H1 (cell line): ENCODE results near the gene ATF7. TPM values are rescaled to one million over a fixed set of nuclear protein-coding genes. Genes with fewer than 3 reads are reported as not detected.
A peak's percentile ranks its signal among the peaks of the same experiment; 100 is the strongest.

Source experiments
- CTCF ChIA-PET: fragments of 300-600 bp; sonication (Branson Sonifier 250); formaldehyde crosslinking; loops from one replicate; lab custom pipeline; 2021; ENCODE audit not compliant: partially characterized antibody; lab: Charles Lee
- POLR2A ChIA-PET: fragments of 300-600 bp; sonication (Branson Sonifier 250); formaldehyde crosslinking; loops from one replicate; lab custom pipeline; 2021; ENCODE audit warnings: inconsistent platforms; ENCODE audit not compliant: partially characterized antibody; lab: Charles Lee
- DNase-seq, 2 experiments: peaks; one replicate each; pipeline versions ENCODE4 v3.0.0 to v3.0.0-alpha.2; 2010 to 2022; ENCODE audit warnings: low spot score in 2 of 2, low read depth in 1 of 2, mixed read lengths in 1 of 2
- FAIRE-seq: peaks from 2 replicates; lab custom pipeline; 2011; peaks lifted over from hg19 to GRCh38; lab: Jason Lieb, UNC
- H2AFZ ChIP-seq: 2 replicates; pipeline ENCODE4 v1.8.1; 2012; ENCODE audit warnings: low read length, inconsistent platforms
- H2AK5ac ChIP-seq: 2 replicates; pipeline ENCODE4 v1.6.1; 2013; ENCODE audit warnings: low read depth, low read length
- H2BK120ac ChIP-seq: replicated peaks from 2 replicates; pipeline ENCODE3; 2013; ENCODE audit warnings: low read depth, low read length, inconsistent platforms
- H2BK12ac ChIP-seq: 2 replicates; pipeline ENCODE4 v1.6.1; 2013; ENCODE audit warnings: low read depth, low read length
- H2BK15ac ChIP-seq: 2 replicates; pipeline ENCODE4 v1.6.1; 2013; ENCODE audit warnings: low read length
- H2BK20ac ChIP-seq: 2 replicates; pipeline ENCODE4 v1.6.1; 2013; ENCODE audit warnings: low read length
- H2BK5ac ChIP-seq: 2 replicates; pipeline ENCODE4 v1.6.1; 2013; ENCODE audit warnings: low read depth, low read length
- H3K14ac ChIP-seq: 2 replicates; pipeline ENCODE4 v1.6.1; 2013; ENCODE audit warnings: inconsistent platforms; ENCODE audit not compliant: insufficient read length
- H3K18ac ChIP-seq: 2 replicates; pipeline ENCODE4 v1.6.1; 2013; ENCODE audit warnings: low read length; ENCODE audit errors: extremely low read depth
- H3K23ac ChIP-seq: 2 replicates; pipeline ENCODE4 v1.6.1; 2013; ENCODE audit warnings: inconsistent platforms; ENCODE audit not compliant: insufficient read length
- H3K23me2 ChIP-seq: 2 replicates; pipeline ENCODE4 v1.6.1; 2013; ENCODE audit warnings: low read depth, low read length
- H3K27ac ChIP-seq: 2 replicates; pipeline ENCODE4 v1.6.1; 2011; ENCODE audit warnings: low read depth, low read length, inconsistent platforms
- H3K27me3 ChIP-seq, 4 experiments: replicated peaks in 1 of 4; 1 replicate in 1 of 4; 2 replicates in 3 of 4; pipeline versions ENCODE4 v1.6.1 to v1.8.1; 2011 to 2013; ENCODE audit warnings: low read length in 3 of 4, mild to moderate bottlenecking in 3 of 4, inconsistent platforms in 2 of 4, mixed read lengths in 2 of 4, moderate library complexity in 1 of 4; ENCODE audit not compliant: control insufficient read depth in 3 of 4, insufficient read depth in 3 of 4; ENCODE audit errors: extremely low read depth in 1 of 4
- H3K36me3 ChIP-seq, 4 experiments: 2 replicates each; pipeline versions ENCODE4 v1.6.1 to v1.8.1; 2011 to 2013; ENCODE audit warnings: mild to moderate bottlenecking in 4 of 4, low read length in 3 of 4, moderate library complexity in 2 of 4, control low read depth in 1 of 4, inconsistent platforms in 1 of 4; ENCODE audit not compliant: insufficient read depth in 4 of 4, control insufficient read depth in 2 of 4
- H3K4ac ChIP-seq: replicated peaks from 2 replicates; pipeline ENCODE3; 2013; ENCODE audit warnings: low read length, low read depth, mixed read lengths, inconsistent platforms; ENCODE audit not compliant: insufficient read length
- H3K4me1 ChIP-seq, 4 experiments: replicated peaks in 1 of 4; 1 replicate in 1 of 4; 2 replicates in 3 of 4; pipeline versions ENCODE4 v1.6.1 to v1.8.1; 2011 to 2013; ENCODE audit warnings: low read length in 3 of 4, inconsistent platforms in 2 of 4, mixed read lengths in 1 of 4; ENCODE audit not compliant: insufficient read depth in 4 of 4, control insufficient read depth in 3 of 4
- H3K4me2 ChIP-seq, 2 experiments: 2 replicates each; pipeline versions ENCODE4 v1.6.1 to v1.8.1; 2011 to 2013; ENCODE audit warnings: low read depth in 2 of 2, low read length in 2 of 2, control low read depth in 1 of 2, inconsistent platforms in 1 of 2, mild to moderate bottlenecking in 1 of 2; ENCODE audit not compliant: insufficient read depth in 1 of 2
- H3K4me3 ChIP-seq, 4 experiments: fragments of 200-600, 300-600 bp in 1 of 4; sonication (generic), shearing (Covaris generic), sonication (Bioruptor Twin) in 1 of 4; 2 replicates each; pipeline versions ENCODE4 v1.5.1 to v1.8.1; 2011 to 2016; ENCODE audit warnings: low read length in 4 of 4, low read depth in 3 of 4, control low read depth in 2 of 4, inconsistent platforms in 2 of 4, mild to moderate bottlenecking in 2 of 4, mixed read lengths in 1 of 4, moderate library complexity in 1 of 4; ENCODE audit not compliant: insufficient read depth in 2 of 4; ENCODE audit errors: extremely low read depth in 1 of 4
- H3K56ac ChIP-seq: replicated peaks from 2 replicates; pipeline ENCODE3; 2013; ENCODE audit warnings: low read depth, mild to moderate bottlenecking, mixed read lengths, low read length, inconsistent platforms; ENCODE audit not compliant: insufficient read length
- H3K79me1 ChIP-seq: 2 replicates; pipeline ENCODE4 v1.6.1; 2013; ENCODE audit warnings: low read depth, low read length, control low read depth
- H3K79me2 ChIP-seq, 2 experiments: 2 replicates each; pipeline versions ENCODE4 v1.6.1 to v1.8.1; 2012 to 2013; ENCODE audit warnings: low read length in 2 of 2, mild to moderate bottlenecking in 2 of 2, inconsistent platforms in 1 of 2; ENCODE audit not compliant: insufficient read depth in 2 of 2, control insufficient read depth in 1 of 2
- H3K9ac ChIP-seq, 4 experiments: replicated peaks in 1 of 4; 1 replicate in 1 of 4; 2 replicates in 3 of 4; pipeline versions ENCODE4 v1.6.1 to v1.8.1; 2011 to 2013; ENCODE audit warnings: low read depth in 3 of 4, low read length in 3 of 4, control low read depth in 2 of 4, mild to moderate bottlenecking in 2 of 4, moderate library complexity in 2 of 4, inconsistent platforms in 1 of 4; ENCODE audit errors: extremely low read depth in 1 of 4
- H3K9me3 ChIP-seq, 2 experiments: 2 replicates each; pipeline versions ENCODE4 v1.6.1 to v1.8.1; 2012 to 2013; ENCODE audit warnings: mild to moderate bottlenecking in 2 of 2, moderate library complexity in 2 of 2, control low read depth in 1 of 2, inconsistent platforms in 1 of 2, low read depth in 1 of 2, low read length in 1 of 2, mixed read lengths in 1 of 2; ENCODE audit not compliant: insufficient read depth in 2 of 2
- H4K20me1 ChIP-seq, 2 experiments: replicated peaks in 1 of 2; 2 replicates each; pipeline versions ENCODE3 to v1.8.1; 2011 to 2013; ENCODE audit warnings: inconsistent platforms in 2 of 2, low read length in 2 of 2, mild to moderate bottlenecking in 1 of 2; ENCODE audit not compliant: insufficient read depth in 2 of 2, control insufficient read depth in 1 of 2
- H4K5ac ChIP-seq: 2 replicates; pipeline ENCODE4 v1.6.1; 2013; ENCODE audit warnings: low read length, low read depth, mixed read lengths, inconsistent platforms; ENCODE audit not compliant: insufficient read length
- H4K8ac ChIP-seq: 2 replicates; pipeline ENCODE4 v1.8.0; 2013; ENCODE audit warnings: mild to moderate bottlenecking, moderate library complexity, low read length, inconsistent platforms; ENCODE audit not compliant: insufficient read depth; ENCODE audit errors: extremely low read depth
- H4K91ac ChIP-seq: replicated peaks from 2 replicates; pipeline ENCODE3; 2013; ENCODE audit warnings: low read length, mixed read lengths, inconsistent platforms; ENCODE audit not compliant: insufficient read length
- CBX8 ChIP-seq: fragments of 300-800, 300-1000 bp; sonication (generic); IDR thresholded peaks from 2 replicates; pipeline ENCODE4 v1.7.1; 2016; ENCODE audit warnings: low read depth, low read length, borderline replicate concordance
- WGBS, 2 experiments: shearing (Covaris generic) in 1 of 2; methylation state at CpG; one replicate each; pipeline versions ENCODE4 v1.1.6 to v1.1.7; 2013 to 2015; ENCODE audit warnings: low lambda C conversion rate in 2 of 2, mixed read lengths in 2 of 2, inconsistent platforms in 1 of 2, low coverage in 1 of 2, missing lambda C conversion rate in 1 of 2; ENCODE audit not compliant: insufficient replicate concordance in 2 of 2, insufficient coverage in 1 of 2, insufficient read length in 1 of 2; ENCODE audit errors: extremely low coverage in 1 of 2, missing lambda C conversion rate in 1 of 2; 5-methylcytosine and 5-hydroxymethylcytosine counted together
- polyA plus RNA-seq, 7 experiments: library from polyadenylated mRNA; depleted of rRNA in 3 of 7; stranded (reverse) in 5 of 7; unstranded in 2 of 7; fragments of >200 nt in 5 of 7; fragments of 200-250 nt in 2 of 7; gene quantifications; 1 replicate in 5 of 7; 2 replicates in 1 of 7; 4 replicates in 1 of 7; pipeline versions ENCODE4 v1.2.1 to v1.2.3, GENCODE V29; 2011 to 2013; ENCODE audit warnings: missing spikeins in 2 of 7, mixed read lengths in 2 of 7
- total RNA-seq: library from RNA; stranded (reverse); fragmentation: NEBNext Ultra II Directional; extraction: Animal tissue kit (Norgen Biotek cat#: 25700); gene quantifications from 2 replicates; pipeline ENCODE4 v1.2.1, GENCODE V29; 2021

Gene ATF7
- total and polyA plus RNA-seq, 2 of the 8 experiments (the other 6 are each of a cell fraction or from before 2014, with no cell fraction given): 10.1 to 16.6 TPM

GRCh38 chr12:53600490-53601295, 25.5 kb downstream of the ATF7 start:
- Histone ChIP-seq H3K9ac (no peak overlapping the region; a peak in 1 of 7 replicates), H2BK15ac (no peak overlapping the region), H3K4ac (no peak overlapping the region), H3K36me3 (no peaks in the 10 kb centered on the region), H3K79me2 (no peaks in the 10 kb centered on the region), H3K4me2 (no peak overlapping the region), H3K56ac (no peak overlapping the region), H3K14ac (no peak overlapping the region), H3K79me1 (no peaks in the 10 kb centered on the region), H3K27ac (no peak overlapping the region), H4K5ac (no peak overlapping the region), H4K8ac (no peak overlapping the region), H4K91ac (no peak overlapping the region), H3K27me3 (no peaks in the 10 kb centered on the region), H2BK12ac (no peak overlapping the region), H3K18ac (no peak overlapping the region), H2AK5ac (no peak overlapping the region), H3K4me1 (peaks cover 0 to 2% (median 0%) of the 10 kb centered on the region in 4 experiments; a peak in 1 of 7 replicates), H3K4me3 (no peak overlapping the region), H2BK20ac (no peak overlapping the region), H2BK120ac (no peak overlapping the region), H4K20me1 (no peaks in the 10 kb centered on the region), H3K23me2 (no peaks in the 10 kb centered on the region), H2BK5ac (no peak overlapping the region), H3K23ac (peak overlapping the region; percentile 65), H2AFZ (no peak overlapping the region), H3K9me3 (no peaks in the 10 kb centered on the region)
- DNase-seq: no peak
- ChIA-PET CTCF (interaction anchor here (0.7 to 1.6 kb wide), 2 partner anchors 14 to 19 kb away, joined by 3 to 6 read pairs; no protein-coding TSS in a partner anchor), POLR2A (interaction anchor here (0.7 to 1.9 kb wide), 2 partner anchors 11 to 39 kb away, joined by 4 to 5 read pairs; no protein-coding TSS in a partner anchor)
- WGBS, 2 experiments: 95% methylated on average over 13 of the region's 13 CpGs; no CpG with 5 or more reads in 1 of the 2 experiments
- FAIRE-seq: no peak
- no peak for TF ChIP-seq CBX8
